ENCODE data around the gene CHN2.
"Not testable (repeated sequence)": the region's sequence is repeated elsewhere in the genome, so short reads cannot be mapped to it uniquely, and the experiment has no call there.

CHN2 gene

DNA sequence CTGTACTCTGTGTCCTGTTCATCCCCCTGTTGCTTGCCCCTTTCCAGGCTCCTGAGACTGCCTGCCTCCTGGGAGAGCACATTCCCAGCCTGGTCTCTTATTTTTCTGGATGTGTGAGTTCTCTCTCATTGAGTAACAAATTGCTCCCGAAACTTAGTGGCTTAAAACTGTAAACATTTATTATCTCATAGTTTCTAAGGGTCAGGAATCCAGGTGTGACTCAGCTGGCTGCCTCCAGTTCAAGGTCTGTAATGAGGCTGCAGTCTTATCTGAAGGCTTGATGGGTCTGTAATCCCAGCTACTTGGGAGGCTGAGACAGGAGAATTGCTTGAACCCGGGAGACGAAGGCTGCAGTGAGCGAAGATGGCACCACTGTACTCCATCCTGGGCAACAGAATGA, 315.5 kb downstream of the CHN2 start:
- no peak for DNase-seq

DNA sequence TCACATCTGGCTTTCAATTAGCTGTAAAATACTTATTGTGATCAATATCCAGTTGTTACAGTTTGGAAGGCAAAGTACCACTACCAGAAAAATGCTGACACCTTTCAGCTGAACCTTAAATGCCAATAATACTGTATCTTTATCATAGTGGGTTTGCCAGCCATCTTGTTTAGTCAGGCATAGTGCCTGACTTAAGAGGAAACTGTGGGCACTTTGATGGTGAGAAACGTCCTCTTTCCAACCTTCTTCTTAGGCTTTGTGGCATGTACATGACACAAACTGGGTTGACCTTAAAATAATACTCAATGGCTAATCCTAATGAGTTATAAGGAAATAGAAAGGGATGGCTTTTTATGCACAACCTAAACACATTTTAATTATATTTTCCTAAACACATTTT, 316.8 kb downstream of the CHN2 start:
- DNase-seq = no peak

DNA sequence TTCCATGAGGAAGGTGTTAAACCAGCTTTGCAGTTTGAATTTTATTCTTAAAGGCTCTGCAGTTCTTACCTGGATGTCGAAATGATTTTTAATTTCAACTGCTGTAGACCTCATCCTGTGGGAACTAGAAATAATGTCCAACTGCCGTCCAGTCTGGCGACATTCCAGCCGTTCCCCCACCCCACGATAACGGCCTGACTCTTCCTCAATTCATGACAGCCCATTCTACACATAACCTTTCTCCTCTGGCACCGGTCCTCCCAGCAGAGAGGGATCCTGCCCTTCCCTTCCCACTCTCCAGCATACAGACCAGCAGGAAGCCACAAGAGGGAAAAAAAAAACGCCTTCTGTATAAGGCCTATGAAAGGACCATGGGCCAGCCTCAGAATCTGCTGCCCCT, 317.3 kb downstream of the CHN2 start:
- DNase-seq = no peak

DNA sequence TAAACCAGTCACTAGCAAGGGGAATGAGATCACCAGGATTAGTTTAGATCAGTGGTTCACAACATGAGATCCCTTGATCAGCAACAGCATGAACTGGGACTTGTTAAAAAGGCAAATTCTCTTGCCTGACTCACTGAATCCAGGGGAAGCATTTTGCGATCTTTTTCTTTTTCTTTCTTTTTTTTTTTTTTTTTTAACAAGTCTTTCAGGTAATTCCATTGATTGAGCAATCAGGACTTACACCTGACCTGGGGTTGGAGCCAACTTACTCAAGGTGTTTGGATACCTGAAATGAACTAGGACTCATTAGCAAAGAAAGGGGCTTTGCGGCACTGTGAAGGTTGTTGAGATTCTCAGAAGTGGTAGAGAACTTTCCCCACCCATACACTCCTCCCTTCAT, 321.9 kb downstream of the CHN2 start:
- DNase-seq = no peak

DNA sequence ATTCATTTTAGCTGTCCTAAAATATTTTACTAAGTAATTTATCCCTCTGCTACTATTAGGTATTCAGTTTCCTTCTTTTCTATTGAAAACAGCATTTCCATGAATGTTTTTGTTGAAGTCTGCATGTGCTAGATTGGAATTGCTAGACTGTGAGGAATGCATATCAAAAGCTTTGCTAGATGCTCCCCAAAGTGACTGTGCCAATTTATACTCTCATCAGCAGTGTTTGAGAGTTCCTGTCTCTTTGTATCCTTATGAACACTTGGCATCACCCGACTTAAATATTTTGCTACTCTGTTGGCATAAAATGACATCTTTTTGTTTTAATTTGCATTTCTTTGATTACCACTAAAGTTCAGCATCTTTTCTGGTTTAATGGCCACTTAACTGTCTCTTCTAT, 324.0 kb downstream of the CHN2 start:
- no peak for DNase-seq

DNA sequence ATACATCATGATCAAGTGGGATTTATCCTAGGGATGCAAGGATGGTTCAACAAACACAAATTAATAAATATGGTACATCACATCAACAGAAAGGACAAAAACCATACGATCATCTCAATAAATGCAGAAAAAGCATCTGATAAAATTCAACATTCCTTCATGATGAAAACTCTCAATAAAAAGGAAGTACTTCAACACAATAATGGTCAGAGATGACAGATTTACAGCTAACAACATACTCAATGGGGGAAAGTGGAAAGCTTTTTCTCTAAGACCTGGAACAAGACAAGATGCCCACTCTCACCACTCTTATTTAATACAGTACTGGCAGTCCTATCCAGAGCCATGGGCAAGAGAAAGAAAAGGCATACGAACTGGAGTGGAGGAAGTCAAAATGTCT, 329.2 kb downstream of the CHN2 start:
- DNase-seq = no peak

DNA sequence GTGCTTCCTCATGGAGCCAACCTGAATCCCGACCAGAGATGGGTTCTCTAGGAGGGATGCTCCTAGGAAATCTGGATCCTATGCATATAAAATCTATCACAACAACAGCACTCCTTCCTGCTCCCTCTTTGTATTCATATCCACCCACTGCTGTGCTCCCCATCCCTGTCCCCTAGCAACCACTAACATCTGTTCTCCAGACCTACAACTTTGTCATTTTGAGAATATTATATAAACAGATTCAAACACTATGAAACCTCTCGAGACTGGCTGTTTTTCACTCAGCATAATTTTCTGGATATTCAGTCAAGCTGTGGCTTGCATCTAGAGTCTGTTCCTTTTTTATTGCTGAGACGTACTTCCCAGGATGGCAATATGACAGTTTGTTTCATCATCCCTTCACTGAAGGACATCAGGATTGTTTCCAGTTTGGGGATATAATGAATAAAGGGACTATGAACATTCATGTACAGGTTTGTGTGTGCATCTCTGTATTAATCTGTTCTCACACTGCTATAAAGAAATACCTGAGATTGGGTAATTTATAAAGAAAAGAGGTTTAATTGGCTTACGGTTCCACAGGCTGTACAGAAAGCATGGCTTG, 333.0 kb downstream of the CHN2 start:
- no peak for DNase-seq

DNA sequence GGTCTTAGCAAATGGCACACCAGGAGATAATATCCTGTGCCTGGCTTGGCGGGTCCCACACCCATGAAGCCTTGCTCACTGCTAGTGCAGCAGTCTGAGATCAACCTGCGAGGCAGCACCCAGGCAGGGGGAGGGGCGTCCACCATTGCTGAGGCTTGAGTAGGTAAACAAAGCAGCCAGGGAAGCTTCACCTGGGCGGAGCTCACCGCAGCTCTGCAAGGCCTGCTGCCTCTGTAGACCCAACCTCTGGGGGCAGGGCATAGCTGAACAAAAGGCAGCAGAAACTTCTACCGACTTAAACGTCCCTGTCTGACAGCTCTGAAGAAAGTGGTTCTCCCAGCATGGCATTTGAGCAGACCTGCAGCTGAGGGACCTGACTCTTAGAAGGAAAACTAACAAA, 334.0 kb downstream of the CHN2 start:
- not testable (repeated sequence) for DNase-seq

All from NCI-H1930 (cell line).